Measurements from ENCODE around the gene PDZRN4.
"Not testable (repeated sequence)": the region's sequence is repeated elsewhere in the genome, so short reads cannot be mapped to it uniquely, and the experiment has no call there.

PDZRN4 gene

DNA sequence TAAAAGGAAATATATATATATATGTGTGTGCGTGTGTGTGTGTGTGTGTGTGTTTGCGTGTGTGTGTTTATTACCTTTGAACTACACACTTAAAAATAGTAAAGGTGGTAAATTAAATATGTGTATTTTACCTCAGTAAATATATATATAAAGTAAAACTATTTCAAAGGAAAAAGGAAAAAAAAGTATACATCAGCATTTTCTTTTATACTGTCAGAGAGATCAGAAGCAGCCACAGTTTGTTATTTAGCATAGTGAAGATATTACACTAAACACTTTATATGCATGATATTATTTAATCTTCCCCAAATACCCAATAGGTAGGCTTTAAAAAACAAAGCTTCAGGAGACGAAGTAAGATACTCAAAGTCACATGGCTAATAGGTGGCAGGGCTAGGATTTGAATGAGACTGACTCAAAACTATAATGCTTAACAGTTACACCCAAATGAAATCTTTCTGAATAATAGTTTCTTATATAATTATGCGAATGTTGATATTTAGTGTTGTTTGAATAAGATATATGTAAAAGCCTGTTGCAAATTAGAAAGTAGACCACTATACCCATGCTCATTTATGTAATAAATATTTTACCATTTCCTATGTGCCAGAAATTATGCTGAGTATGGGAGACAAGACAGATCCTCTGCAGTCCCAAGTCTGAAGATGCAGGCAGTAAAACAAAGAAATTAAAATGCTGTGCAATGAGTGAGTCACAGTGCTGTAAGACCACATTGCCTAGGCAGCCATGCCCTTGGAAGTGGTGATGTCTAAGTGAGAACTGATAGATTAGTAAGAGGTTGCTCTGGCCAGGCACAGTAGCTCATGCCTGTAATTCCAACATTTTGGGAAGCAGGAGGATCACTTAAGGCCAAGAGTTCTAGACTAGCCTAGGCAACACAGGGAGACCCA lies 66.1 kb downstream of the PDZRN4 start:
- DNase-seq (ENCODE audit: low read depth), result no peak

DNA sequence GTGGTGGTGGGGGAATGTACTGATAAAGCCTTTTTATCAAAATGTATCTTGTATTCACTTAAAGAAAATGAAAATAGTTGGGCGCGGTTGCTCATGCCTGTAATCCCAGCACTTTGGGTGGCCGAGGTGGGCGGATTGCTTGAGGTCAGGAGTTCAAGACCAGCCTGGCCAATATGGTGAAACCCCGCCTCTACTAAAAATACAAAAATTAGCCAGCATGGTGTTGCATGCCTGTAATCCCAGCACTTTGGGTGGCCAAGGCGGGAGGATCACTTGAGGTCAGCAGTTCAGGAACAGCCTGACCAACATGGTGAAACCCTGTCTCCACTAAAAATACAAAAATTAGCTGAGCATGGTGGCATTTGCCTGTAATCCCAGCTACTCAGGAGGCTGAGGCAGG lies 75.1 kb downstream of the PDZRN4 start:
- H3K4me3 ChIP-seq (ENCODE audit: low read depth, low read length); DNase-seq (ENCODE audit: low read depth): not testable (repeated sequence)

More for the DNA sequence above, 66.1 kb downstream of the PDZRN4 start:
- no peak overlapping the region for H3K4me3 ChIP-seq (ENCODE audit: low read depth, low read length)
- TF ChIP-seq, protein P1, sequence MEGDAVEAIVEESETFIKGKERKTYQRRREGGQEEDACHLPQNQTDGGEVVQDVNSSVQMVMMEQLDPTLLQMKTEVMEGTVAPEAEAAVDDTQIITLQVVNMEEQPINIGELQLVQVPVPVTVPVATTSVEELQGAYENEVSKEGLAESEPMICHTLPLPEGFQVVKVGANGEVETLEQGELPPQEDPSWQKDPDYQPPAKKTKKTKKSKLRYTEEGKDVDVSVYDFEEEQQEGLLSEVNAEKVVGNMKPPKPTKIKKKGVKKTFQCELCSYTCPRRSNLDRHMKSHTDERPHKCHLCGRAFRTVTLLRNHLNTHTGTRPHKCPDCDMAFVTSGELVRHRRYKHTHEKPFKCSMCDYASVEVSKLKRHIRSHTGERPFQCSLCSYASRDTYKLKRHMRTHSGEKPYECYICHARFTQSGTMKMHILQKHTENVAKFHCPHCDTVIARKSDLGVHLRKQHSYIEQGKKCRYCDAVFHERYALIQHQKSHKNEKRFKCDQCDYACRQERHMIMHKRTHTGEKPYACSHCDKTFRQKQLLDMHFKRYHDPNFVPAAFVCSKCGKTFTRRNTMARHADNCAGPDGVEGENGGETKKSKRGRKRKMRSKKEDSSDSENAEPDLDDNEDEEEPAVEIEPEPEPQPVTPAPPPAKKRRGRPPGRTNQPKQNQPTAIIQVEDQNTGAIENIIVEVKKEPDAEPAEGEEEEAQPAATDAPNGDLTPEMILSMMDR (conservative IDR thresholded peaks at IDR 0.05; ENCODE audit: low read depth, low read length), result no peak

DNA sequence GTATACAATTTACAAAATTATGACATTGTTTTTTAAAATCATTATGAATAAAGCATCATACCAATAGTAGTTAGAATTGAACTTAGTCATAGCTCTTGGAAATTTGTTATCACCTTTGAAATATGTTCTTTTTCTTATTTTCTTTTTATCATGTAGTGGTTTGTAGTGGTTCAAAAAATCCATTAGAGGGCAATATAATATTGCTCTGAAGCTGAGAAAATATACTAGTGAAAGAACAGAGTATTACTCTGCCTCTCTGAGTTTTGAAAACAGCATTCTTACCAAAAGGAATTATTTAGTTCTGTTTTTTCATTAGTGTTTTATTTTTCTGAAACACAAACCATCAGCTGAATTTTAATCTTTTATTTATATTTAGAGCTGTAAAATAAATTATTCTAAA lies 76.2 kb downstream of the PDZRN4 start:
- TF ChIP-seq, protein P1 (conservative IDR thresholded peaks at IDR 0.05; ENCODE audit: low read depth, low read length), result peak; percentile 51
- peak; percentile 25 for DNase-seq (ENCODE audit: low read depth)

DNA sequence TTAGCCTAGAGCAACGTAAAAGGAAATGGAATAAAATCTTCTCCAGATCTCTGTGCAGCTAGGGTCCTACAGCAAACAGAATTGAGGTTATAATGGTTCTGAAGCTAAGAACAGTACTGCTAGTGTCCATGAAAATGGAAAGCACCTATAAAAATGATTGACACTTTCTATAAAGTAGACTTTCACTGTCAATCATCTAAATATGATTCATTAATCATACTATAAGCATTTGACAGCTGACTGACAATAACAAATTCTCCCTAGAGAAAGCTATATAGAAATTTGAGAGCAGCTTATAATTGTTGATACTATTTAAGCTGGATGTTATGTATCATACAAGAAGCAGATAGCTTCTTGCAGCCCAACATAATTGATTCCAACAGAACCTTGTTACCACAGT lies 80.9 kb downstream of the PDZRN4 start:
- no peak overlapping the region for H3K4me3 ChIP-seq (ENCODE audit: low read depth, low read length)
- DNase-seq (ENCODE audit: low read depth), result no peak
- TF ChIP-seq, protein P1 (conservative IDR thresholded peaks at IDR 0.05; ENCODE audit: low read depth, low read length), result no peak

More for the DNA sequence above, 76.2 kb downstream of the PDZRN4 start:
- H3K4me3 ChIP-seq (ENCODE audit: low read depth, low read length), result no peak overlapping the region

DNA sequence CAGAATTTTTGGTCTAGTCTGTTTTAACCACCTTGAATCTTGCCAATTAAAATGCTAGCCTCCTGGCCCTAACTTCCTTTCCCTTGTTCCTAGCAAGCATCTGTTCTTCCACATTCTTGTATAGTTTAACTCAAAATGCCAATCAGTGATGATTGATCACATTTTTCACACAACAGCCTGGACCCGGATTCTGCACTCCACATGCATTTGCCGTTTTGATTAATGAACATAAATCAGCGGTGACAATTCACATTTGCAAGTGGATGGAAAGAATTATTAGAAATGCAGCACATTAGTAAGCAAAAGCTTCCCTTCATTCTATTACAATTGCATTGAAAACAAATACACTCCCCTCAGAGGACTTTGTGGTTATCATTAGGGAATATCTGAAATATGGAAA lies 83.4 kb downstream of the PDZRN4 start:
- DNase-seq (ENCODE audit: low read depth), result no peak
- TF ChIP-seq, protein P1 (conservative IDR thresholded peaks at IDR 0.05; ENCODE audit: low read depth, low read length), result no peak
- no peak overlapping the region for H3K4me3 ChIP-seq (ENCODE audit: low read depth, low read length)

DNA sequence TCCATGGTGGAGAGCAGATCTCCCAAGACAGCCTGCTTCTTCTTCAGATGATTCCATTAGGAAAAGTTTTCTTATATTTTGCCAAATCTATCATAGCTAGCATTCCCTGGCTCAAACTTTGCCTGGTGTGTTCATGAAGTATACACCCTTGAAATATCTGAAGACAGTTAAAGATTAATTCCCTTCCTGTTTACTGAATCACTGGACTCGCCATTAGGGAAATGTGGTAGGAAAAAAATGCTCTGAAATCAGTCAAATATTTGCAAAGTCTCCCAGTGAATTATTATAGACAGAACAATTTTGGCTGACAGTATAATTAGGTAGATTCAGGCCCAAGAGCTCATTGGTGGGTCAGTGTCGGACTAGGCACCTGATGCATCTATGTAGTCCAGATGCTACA lies 86.5 kb downstream of the PDZRN4 start:
- no peak for DNase-seq (ENCODE audit: low read depth)
- TF ChIP-seq, protein P1 (conservative IDR thresholded peaks at IDR 0.05; ENCODE audit: low read depth, low read length), result no peak
- no peak overlapping the region for H3K4me3 ChIP-seq (ENCODE audit: low read depth, low read length)

DNA sequence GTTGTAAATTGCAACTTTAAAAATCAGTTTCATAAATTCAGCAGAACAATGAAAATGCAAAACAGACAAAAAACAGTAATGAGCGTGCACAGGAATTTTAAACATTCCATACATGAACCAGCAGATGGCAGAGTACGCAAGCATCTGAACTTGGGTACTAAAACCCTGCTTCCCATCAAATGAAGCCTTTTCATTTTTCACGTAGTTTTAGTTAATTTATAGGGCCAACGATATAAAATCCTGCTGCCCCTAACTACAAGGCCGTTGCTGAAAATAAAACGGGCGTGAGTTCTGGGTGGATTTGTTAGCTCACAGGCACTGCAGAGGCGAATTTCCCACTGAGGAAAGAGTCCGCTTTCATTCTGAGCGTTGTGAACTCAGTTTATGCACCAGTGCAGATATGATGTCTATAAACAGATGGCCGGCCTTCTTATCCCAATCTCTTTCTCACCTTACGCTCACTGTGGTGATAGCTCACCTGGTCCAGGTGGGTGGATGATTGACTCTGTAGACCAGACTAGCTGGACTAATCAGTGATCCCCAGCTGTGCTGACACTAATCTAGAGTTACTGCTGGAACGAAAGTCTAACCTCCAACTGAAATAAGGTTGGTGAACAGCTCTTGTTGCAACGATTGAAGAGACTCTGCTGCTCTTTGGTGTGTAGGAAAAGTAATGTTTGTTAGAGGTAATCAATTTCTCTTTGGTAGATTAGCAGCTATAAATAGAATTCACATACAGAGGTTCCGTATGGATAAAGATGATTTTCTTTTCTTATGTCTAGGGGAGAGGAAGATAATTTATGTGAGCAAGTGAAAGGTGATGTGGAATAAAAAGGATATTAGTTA lies 89.2 kb downstream of the PDZRN4 start:
- peak; percentile 75 for DNase-seq (ENCODE audit: low read depth)
- H3K4me3 ChIP-seq (ENCODE audit: low read depth, low read length), result no peak overlapping the region
- TF ChIP-seq, protein P1 (conservative IDR thresholded peaks at IDR 0.05; ENCODE audit: low read depth, low read length), result peak; percentile 73
